Motor neuron (in vitro differentiated cells): Measurements from ENCODE around the gene PI16. TPM values are rescaled to one million over a fixed set of nuclear protein-coding genes. Genes with fewer than 3 reads are reported as not detected.
"Not testable (repeated sequence)": the region's sequence is repeated elsewhere in the genome, so short reads cannot be mapped to it uniquely, and the experiment has no call there.

Experiments used
- ATAC-seq, 8 experiments: fragments of 200-7000 bp; cut with Tn5 transposase; replicated peaks in 6 of 8; 2 replicates each; pipeline ENCODE4 v1.8.0; 2021; ENCODE audit warnings: mild to moderate bottlenecking in 8 of 8, moderate library complexity in 8 of 8
- H3K27ac ChIP-seq, 2 donors: fragments of 250-450 bp; sonication (Bioruptor Pico); 2 replicates each; pipeline ENCODE4 v1.9.0; 2021; ENCODE audit warnings: antibody characterized with exemption in 2 of 2, mild to moderate bottlenecking in 2 of 2, moderate library complexity in 1 of 2
- H3K4me1 ChIP-seq, 2 donors: fragments of 250-450 bp; sonication (Bioruptor Pico); replicated peaks in 1 of 2; 2 replicates each; pipeline ENCODE4 v1.6.1; 2021; ENCODE audit warnings: antibody characterized with exemption in 2 of 2, mild to moderate bottlenecking in 2 of 2, moderate library complexity in 1 of 2
- H3K4me3 ChIP-seq, 5 donors: fragments of 250-450 bp; sonication (Bioruptor Pico); 2 replicates each; pipeline ENCODE4 v1.9.0; 2021; ENCODE audit warnings: antibody characterized with exemption in 5 of 5, mild to moderate bottlenecking in 5 of 5, moderate library complexity in 4 of 5
- WGBS, 10 experiments: fragments of 450-650 bp; shearing (Covaris generic); methylation state at CpG; one replicate each; pipeline ENCODE4 v1.0.0; 2022; 5-methylcytosine and 5-hydroxymethylcytosine counted together
- in situ Hi-C, 9 experiments: fragments of 400-800 bp; cut with MboI; loops; one replicate each; pipeline ENCODE4 v1.15.0; 2021; ENCODE audit warnings: low sequenced_read_pairs in 9 of 9, low pct_unique_long_range_greater_than_20kb in 2 of 9; ENCODE audit not compliant: unreplicated experiment in 9 of 9
- total RNA-seq, 8 experiments: library from RNA; unstranded; fragments of 300-600 nt; gene quantifications; 2 replicates each; pipeline versions ENCODE4 v1.2.3 to v1.2.4, GENCODE V29; 2022

Gene PI16
- total RNA-seq, 8 experiments from 2014 or later = 0.09 to 3.4 (median 0.30) TPM; not detected in 2

DNA sequence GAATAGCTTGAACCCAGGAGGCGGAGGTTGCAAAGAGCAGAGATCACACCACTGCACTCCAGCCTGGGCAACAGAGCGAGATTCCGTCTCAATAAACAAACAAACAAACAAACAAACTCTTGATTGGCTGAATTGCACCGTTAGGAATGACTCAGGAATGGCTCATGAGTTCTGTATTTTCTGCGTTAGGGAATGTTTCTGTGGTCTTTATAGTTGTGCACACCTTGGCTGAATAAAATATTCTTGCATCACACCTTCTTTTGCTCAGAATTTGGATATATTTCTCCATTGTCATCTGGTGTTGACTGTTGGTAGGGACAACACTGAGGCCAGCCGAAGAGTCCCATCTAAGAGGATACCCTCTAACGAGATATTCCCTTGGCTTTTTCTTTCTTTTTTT, 19.6 kb upstream of the PI16 start:
- 80 to 100% (median 91%) methylated on average over 4 to 7 of the region's 7 CpGs; no CpG with 5 or more reads in 1 of the 10 experiments for WGBS, 10 experiments
- in situ Hi-C loops = no loop called here
- no peak for ATAC-seq
- Histone ChIP-seq H3K27ac (no peak overlapping the region), H3K4me3 (no peak overlapping the region), H3K4me1 (no peaks in the 10 kb centered on the region)

- H3K4me3 ChIP-seq = no peak overlapping the region
- H3K27ac ChIP-seq = no peak overlapping the region
- ATAC-seq = no peak
- H3K4me1 ChIP-seq = no peaks in the 10 kb centered on the region
- WGBS, 10 experiments = 97 to 100% (median 100%) methylated on average over 1 to 5 of the region's 5 CpGs; no CpG with 5 or more reads in 6 of the 10 experiments
- in situ Hi-C loops = no loop called here
Measured at GRCh38 chr6:36936824-36937223, 17.7 kb upstream of the PI16 start.

DNA sequence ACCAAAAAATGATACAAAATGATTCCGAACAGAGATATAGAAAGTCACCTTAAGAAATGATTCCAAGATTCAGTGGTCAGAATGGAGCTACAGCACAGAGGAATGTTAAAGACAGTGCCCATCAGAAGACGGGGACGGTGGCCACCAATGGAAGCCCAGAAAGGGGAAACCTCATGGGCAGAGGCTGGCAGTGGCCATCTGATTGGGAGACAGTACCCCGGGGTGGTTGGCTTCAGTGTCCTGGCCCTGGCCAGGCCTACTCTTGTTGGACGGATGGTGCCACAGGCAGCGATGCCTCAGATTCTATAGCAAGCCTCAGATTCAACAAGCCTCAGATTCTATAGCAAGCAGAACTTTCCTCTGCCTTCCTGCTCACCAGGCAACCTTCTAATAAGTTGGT, 16.6 kb upstream of the PI16 start:
- no peak overlapping the region for H3K27ac ChIP-seq
- WGBS, 10 experiments = 80 to 100% (median 91%) methylated on average over 1 to 6 of the region's 6 CpGs; no CpG with 5 or more reads in 1 of the 10 experiments
- H3K4me3 ChIP-seq = no peak overlapping the region
- no peak for ATAC-seq
- H3K4me1 ChIP-seq = no peaks in the 10 kb centered on the region
- in situ Hi-C loops = no loop called here

GRCh38 chr6:36938536-36938935, 16.0 kb upstream of the PI16 start:
- Histone ChIP-seq H3K27ac (no peak overlapping the region), H3K4me3 (no peak overlapping the region), H3K4me1 (no peaks in the 10 kb centered on the region)
- WGBS, 10 experiments = 8 to 10% methylated on average over 2 of the region's 4 CpGs; no CpG with 5 or more reads in 8 of the 10 experiments
- in situ Hi-C loops = no loop called here
- peak in 1 of 8 experiments; percentile 73 for ATAC-seq

GRCh38 chr6:36939005-36939404, 15.5 kb upstream of the PI16 start:
- ATAC-seq, H3K27ac ChIP-seq, H3K4me1 ChIP-seq, H3K4me3 ChIP-seq, in situ Hi-C loops: not testable (repeated sequence)
- WGBS, 10 experiments = 80 to 100% (median 90%) methylated on average over 1 to 2 of the region's 5 CpGs; no CpG with 5 or more reads in 7 of the 10 experiments

DNA sequence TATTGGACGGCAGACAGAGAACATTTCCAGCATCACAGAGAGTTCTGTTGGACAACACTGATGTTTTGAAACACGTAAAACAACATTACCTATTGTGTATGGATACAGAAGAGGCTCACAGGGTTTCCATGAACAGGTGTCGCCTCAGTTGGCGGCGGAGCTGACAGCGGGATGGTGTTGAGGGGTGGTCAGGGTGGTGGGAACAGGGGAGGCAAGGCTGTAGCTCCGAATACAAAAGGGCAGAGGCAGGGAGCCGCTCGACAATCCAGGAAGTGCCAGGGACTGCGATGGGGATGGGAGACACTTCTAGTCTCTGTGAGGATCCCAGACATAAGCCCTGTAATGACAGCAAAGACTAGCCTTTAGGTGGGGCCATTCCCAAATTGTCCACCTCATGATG, 14.5 kb upstream of the PI16 start:
- no peak overlapping the region for H3K4me3 ChIP-seq
- WGBS, 10 experiments = 60 to 94% (median 83%) methylated on average over 1 to 8 of the region's 10 CpGs; no CpG with 5 or more reads in 3 of the 10 experiments
- H3K4me1 ChIP-seq = no peaks in the 10 kb centered on the region
- in situ Hi-C loops = no loop called here
- ATAC-seq = no peak
- H3K27ac ChIP-seq = no peak overlapping the region

- H3K27ac ChIP-seq, ATAC-seq, in situ Hi-C loops, H3K4me1 ChIP-seq, H3K4me3 ChIP-seq: not testable (repeated sequence)
- WGBS, 10 experiments = no CpG with 5 or more reads among the region's 40 CpGs
Measured at GRCh38 chr6:36941561-36941960, 13.0 kb upstream of the PI16 start.

DNA sequence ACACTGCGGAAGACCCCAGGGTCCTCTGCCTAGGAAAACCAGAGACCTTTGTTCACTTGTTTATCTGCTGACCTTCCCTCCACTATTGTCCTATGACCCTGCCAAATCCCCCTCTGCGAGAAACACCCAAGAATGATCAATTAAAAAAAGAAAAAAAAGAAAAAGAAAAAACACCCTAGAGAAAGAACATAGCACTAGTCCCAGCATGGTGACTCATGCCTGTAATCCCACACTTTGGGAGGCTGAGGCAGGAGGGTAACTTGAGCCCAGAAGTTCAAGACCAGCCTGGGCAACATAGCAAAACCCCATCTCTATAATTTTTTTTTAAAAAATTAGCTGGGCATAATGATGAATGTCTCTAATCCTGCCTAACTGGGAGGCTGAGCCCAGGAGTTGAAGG, 12.2 kb upstream of the PI16 start:
- WGBS, 10 experiments = no CpG with 5 or more reads among the region's 2 CpGs
- H3K4me3 ChIP-seq, H3K4me1 ChIP-seq, H3K27ac ChIP-seq, in situ Hi-C loops: not testable (repeated sequence)
- ATAC-seq = peak in 2 of 8 experiments; percentile 66 to 94

- no peak overlapping the region for H3K4me3 ChIP-seq
- H3K4me1 ChIP-seq = no peaks in the 10 kb centered on the region
- ATAC-seq = no peak
- H3K27ac ChIP-seq = no peak overlapping the region
- in situ Hi-C loops = no loop called here
- 67 to 100% (median 81%) methylated on average over 1 to 5 of the region's 5 CpGs; no CpG with 5 or more reads in 2 of the 10 experiments for WGBS, 10 experiments
Measured at GRCh38 chr6:36944650-36945049, 9.9 kb upstream of the PI16 start.

GRCh38 chr6:36945301-36945700, 9.2 kb upstream of the PI16 start:
- in situ Hi-C loops = no loop called here
- no peak overlapping the region for H3K27ac ChIP-seq
- ATAC-seq = no peak
- WGBS, 10 experiments = 70 to 100% (median 80%) methylated on average over 1 to 4 of the region's 4 CpGs; no CpG with 5 or more reads in 1 of the 10 experiments
- H3K4me1 ChIP-seq = no peaks in the 10 kb centered on the region
- H3K4me3 ChIP-seq = no peak overlapping the region

- in situ Hi-C loops = no loop called here
- no peak overlapping the region for H3K4me3 ChIP-seq
- H3K4me1 ChIP-seq = no peaks in the 10 kb centered on the region
- no peak overlapping the region for H3K27ac ChIP-seq
- no peak for ATAC-seq
- WGBS, 10 experiments = 90 to 100% (median 100%) methylated on average over 1 to 2 of the region's 4 CpGs; no CpG with 5 or more reads in 7 of the 10 experiments
Measured at GRCh38 chr6:36946526-36946925, 8.0 kb upstream of the PI16 start.

- no peak overlapping the region for H3K4me3 ChIP-seq
Measured at GRCh38 chr6:36947570-36948351, 6.8 kb upstream of the PI16 start.

GRCh38 chr6:36949076-36949475, 5.5 kb upstream of the PI16 start:
- H3K4me1 ChIP-seq, H3K4me3 ChIP-seq, H3K27ac ChIP-seq, ATAC-seq, in situ Hi-C loops: not testable (repeated sequence)
- 43 to 100% (median 91%) methylated on average over 2 to 9 of the region's 9 CpGs for WGBS, 10 experiments

More at GRCh38 chr6:36947570-36948351, 6.8 kb upstream of the PI16 start:
- 50 to 100% (median 76%) methylated on average over 1 to 6 of the region's 12 CpGs for WGBS, 10 experiments
- no peaks in the 10 kb centered on the region for H3K4me1 ChIP-seq
- peak in 2 of 8 experiments; percentile 22 to 32 for ATAC-seq
- in situ Hi-C loops = no loop called here
- no peak overlapping the region for H3K27ac ChIP-seq

- Histone ChIP-seq H3K4me1 (no peaks in the 10 kb centered on the region), H3K4me3 (no peak overlapping the region), H3K27ac (no peak overlapping the region)
- WGBS, 10 experiments = 47 to 100% (median 75%) methylated on average over 1 to 3 of the region's 3 CpGs
- ATAC-seq = peak in 1 of 8 experiments; percentile 20
- in situ Hi-C loops = no loop called here
Measured at GRCh38 chr6:36949636-36950035, 4.9 kb upstream of the PI16 start.
